ENCODE data around the gene ZNF24.

Gene ZNF24

GRCh38 chr18:35368595-35368994 is 24.4 kb upstream of the ZNF24 start:
- no peak overlapping the region for H2AFZ ChIP-seq (ENCODE audit: low read depth)
- H3K9ac ChIP-seq: no peak overlapping the region
- H3K36me3 ChIP-seq (ENCODE audit: insufficient read depth): no peaks in the 10 kb centered on the region
- no peak overlapping the region for H3K4me2 ChIP-seq
- H4K20me1 ChIP-seq (ENCODE audit: insufficient read depth): no peaks in the 10 kb centered on the region
- no peak overlapping the region for H3K27ac ChIP-seq
- no peak overlapping the region for H3K4me3 ChIP-seq (IDR thresholded peaks at IDR 0.05; ENCODE audit: insufficient read depth, low read depth, low read length)
- H3K27me3 ChIP-seq (ENCODE audit: insufficient read depth, low read depth): no peaks in the 10 kb centered on the region
- no peaks in the 10 kb centered on the region for H3K79me2 ChIP-seq (ENCODE audit: insufficient read depth, low read depth)
- H3K4me1 ChIP-seq (ENCODE audit: low read depth, poor library complexity, severe bottlenecking): no peaks in the 10 kb centered on the region
- no peak for TF ChIP-seq CTCF (conservative IDR thresholded peaks at IDR 0.05; ENCODE audit: low read depth, low read length)

GRCh38 chr18:35362531-35362930 is 18.3 kb upstream of the ZNF24 start:
- H3K4me2 ChIP-seq: no peak overlapping the region
- no peak overlapping the region for H2AFZ ChIP-seq (ENCODE audit: low read depth)
- TF ChIP-seq CTCF (conservative IDR thresholded peaks at IDR 0.05; ENCODE audit: low read depth, low read length): no peak
- no peak overlapping the region for H3K27ac ChIP-seq
- no peaks in the 10 kb centered on the region for H3K27me3 ChIP-seq (ENCODE audit: insufficient read depth, low read depth)
- no peaks in the 10 kb centered on the region for H3K36me3 ChIP-seq (ENCODE audit: insufficient read depth)
- H4K20me1 ChIP-seq (ENCODE audit: insufficient read depth): no peaks in the 10 kb centered on the region
- no peaks in the 10 kb centered on the region for H3K79me2 ChIP-seq (ENCODE audit: insufficient read depth, low read depth)
- no peaks in the 10 kb centered on the region for H3K4me1 ChIP-seq (ENCODE audit: low read depth, poor library complexity, severe bottlenecking)
- H3K9ac ChIP-seq: no peak overlapping the region
- H3K4me3 ChIP-seq (IDR thresholded peaks at IDR 0.05; ENCODE audit: insufficient read depth, low read depth, low read length): no peak overlapping the region

GRCh38 chr18:35361570-35362321 is 17.5 kb upstream of the ZNF24 start:
- no peaks in the 10 kb centered on the region for H3K36me3 ChIP-seq (ENCODE audit: insufficient read depth)
- H2AFZ ChIP-seq (ENCODE audit: low read depth): no peak overlapping the region
- no peak overlapping the region for H3K9ac ChIP-seq
- no peaks in the 10 kb centered on the region for H3K79me2 ChIP-seq (ENCODE audit: insufficient read depth, low read depth)
- H3K4me1 ChIP-seq (ENCODE audit: low read depth, poor library complexity, severe bottlenecking): no peaks in the 10 kb centered on the region
- H3K4me2 ChIP-seq: no peak overlapping the region
- H4K20me1 ChIP-seq (ENCODE audit: insufficient read depth): no peaks in the 10 kb centered on the region
- H3K4me3 ChIP-seq (IDR thresholded peaks at IDR 0.05; ENCODE audit: insufficient read depth, low read depth, low read length): no peak overlapping the region
- no peak overlapping the region for H3K27ac ChIP-seq
- TF ChIP-seq CTCF (conservative IDR thresholded peaks at IDR 0.05; ENCODE audit: low read depth, low read length): no peak
- H3K27me3 ChIP-seq (ENCODE audit: insufficient read depth, low read depth): no peaks in the 10 kb centered on the region

DNA sequence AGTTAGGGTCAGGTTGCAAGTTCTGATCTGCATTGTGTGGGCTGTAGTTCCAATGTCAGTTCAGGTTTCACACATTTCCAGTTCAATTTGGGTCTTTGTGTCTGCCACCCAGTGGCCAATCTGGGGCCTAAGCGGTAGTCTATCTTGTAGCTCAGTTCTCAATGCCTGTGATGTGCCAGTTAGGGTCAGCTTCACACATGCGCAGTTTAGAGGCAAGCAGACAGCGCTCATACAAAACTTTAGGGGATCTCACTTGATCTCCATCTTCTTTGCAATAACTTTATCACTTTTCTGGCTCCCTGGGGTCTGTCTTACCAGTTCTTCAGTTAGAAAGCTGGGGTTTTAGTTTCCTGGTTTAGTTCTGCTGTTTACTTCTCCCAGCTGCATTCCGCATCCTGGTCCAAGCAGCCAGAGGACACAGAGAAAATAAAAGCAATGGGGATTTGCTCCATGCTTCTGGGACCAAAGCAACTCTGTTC is 11.0 kb upstream of the ZNF24 start:
- Histone ChIP-seq H2AFZ (ENCODE audit: low read depth) (no peak overlapping the region), H3K79me2 (ENCODE audit: insufficient read depth, low read depth) (no peaks in the 10 kb centered on the region), H3K27me3 (ENCODE audit: insufficient read depth, low read depth) (no peaks in the 10 kb centered on the region), H3K9ac (no peak overlapping the region), H3K27ac (no peak overlapping the region), H3K4me2 (no peak overlapping the region), H3K4me1 (ENCODE audit: low read depth, poor library complexity, severe bottlenecking) (no peaks in the 10 kb centered on the region), H3K4me3 (IDR thresholded peaks at IDR 0.05; ENCODE audit: insufficient read depth, low read depth, low read length) (no peak overlapping the region), H3K36me3 (ENCODE audit: insufficient read depth) (no peaks in the 10 kb centered on the region), H4K20me1 (ENCODE audit: insufficient read depth) (no peaks in the 10 kb centered on the region)
- peak; percentile 59 for TF ChIP-seq CTCF (conservative IDR thresholded peaks at IDR 0.05; ENCODE audit: low read depth, low read length)
